HG03175 (cell line): ENCODE measurements around the gene FOXS1.
"Not testable (repeated sequence)": the region's sequence is repeated elsewhere in the genome, so short reads cannot be mapped to it uniquely, and the experiment has no call there.

Experiments used
- ATAC-seq: cut with Tn5 transposase; IDR thresholded peaks from one replicate; pipeline ENCODE4 v1.9.1; 2021; ENCODE audit warnings: mild to moderate bottlenecking, moderate library complexity; ENCODE audit not compliant: unreplicated experiment

The FOXS1 gene

DNA sequence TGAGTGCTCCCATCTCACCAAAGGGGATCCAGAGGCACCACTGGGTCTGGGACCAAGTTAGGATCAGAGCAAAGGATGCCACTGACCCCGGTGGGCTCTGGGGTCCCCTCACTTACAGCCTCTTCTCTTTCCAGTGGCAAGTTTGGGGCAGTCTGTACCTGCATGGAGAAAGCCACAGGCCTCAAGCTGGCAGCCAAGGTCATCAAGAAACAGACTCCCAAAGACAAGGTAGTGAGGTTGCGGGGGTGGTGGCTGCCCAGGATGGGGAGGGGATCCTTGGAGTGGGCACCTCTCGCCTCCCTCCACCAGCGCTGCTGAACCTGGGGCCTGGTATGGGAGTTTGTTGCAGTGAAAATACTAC is 21.3 kb downstream of the FOXS1 start:
- no peak for ATAC-seq

DNA sequence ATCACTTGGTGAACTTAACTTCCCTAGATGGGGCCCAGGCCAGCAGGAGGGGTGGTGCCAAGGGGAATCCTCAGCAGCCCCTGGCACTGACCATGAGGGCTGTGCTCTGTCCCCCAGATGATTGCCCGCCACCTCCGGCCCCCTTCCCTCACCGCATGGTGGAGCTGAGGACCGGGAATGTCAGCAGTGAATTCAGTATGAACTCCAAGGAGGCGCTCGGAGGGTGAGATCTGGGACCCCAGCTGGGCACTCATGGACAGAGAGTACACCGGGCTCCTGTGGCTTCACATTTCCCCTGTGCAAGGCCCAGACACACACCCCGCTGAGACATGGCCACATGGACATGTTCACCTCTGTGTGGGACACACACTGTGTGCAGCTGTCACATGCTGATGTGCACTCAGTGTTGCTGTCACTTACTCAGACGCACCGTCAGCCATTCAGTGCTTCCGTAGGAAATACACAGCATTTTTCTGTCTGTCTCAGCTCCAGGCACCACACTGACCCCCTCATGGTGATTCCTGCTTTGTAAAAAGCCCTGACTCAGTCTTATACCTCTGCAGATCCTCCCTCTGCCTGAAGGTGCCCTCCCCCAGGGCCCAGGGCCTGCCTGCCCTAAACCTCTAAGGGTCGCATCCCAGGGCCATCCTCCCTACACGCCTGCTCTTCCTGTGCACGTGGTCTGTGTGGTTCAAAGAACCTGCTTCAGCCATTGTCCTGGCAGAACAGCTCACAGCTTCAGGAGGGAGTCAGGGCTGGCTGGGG is 21.9 kb downstream of the FOXS1 start:
- no peak for ATAC-seq

DNA sequence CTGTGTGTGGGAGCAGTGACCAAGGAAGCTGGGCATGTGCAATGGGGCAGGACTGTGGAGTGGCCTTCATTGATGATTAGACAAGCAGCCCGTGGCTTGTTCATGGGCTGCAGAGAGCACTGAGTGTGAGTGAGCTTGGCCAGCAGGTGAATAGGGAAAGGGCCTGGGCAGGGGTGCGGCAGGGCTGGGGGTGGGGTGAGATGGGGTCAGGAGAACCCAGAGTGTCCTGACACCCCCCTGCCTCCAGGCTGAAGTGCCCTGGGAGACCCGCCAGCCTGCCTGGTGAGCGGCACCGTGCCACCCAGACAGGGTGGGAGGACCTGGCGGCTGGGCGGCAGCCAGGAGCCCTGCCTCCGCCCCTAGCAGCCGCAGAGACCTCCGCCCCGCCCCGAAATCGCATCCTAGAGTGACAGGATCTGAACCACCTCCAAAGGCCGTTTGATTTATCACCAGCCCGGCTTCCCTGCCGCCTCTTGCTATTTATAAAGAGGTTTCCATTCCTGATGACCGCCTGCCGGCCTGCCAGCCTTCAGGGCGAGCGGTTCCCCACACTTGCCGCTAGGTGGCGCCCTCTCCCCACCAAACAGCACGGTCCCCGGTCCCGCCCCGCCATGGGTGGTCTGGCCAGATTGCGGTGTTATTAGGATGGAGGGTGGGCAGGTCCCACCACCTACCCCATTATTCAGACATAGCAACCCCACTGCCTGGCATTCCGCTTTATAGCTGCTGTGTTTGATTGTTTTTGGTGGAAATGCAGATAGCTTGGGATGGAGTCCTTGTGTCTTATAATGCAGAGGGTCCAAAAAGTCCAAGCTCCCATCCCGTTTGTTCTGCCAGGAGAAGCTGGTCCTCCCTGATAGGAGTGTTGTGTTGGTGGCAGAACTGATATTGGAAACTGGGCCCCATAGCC is 22.7 kb downstream of the FOXS1 start:
- ATAC-seq: peak; percentile 70

DNA sequence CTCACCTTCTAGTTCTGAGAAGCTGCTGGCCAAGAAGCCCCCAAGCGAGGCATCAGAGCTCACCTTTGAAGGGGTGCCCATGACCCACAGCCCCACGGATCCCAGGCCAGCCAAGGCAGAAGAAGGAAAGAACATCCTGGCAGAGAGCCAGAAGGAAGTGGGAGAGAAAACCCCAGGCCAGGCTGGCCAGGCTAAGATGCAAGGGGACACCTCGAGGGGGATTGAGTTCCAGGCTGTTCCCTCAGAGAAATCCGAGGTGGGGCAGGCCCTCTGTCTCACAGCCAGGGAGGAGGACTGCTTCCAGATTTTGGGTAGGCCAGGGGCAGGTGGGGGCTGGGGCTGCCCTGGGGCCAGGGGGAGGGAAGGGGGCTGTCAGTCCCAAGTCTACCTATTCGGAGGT is 24.0 kb downstream of the FOXS1 start:
- no peak for ATAC-seq

DNA sequence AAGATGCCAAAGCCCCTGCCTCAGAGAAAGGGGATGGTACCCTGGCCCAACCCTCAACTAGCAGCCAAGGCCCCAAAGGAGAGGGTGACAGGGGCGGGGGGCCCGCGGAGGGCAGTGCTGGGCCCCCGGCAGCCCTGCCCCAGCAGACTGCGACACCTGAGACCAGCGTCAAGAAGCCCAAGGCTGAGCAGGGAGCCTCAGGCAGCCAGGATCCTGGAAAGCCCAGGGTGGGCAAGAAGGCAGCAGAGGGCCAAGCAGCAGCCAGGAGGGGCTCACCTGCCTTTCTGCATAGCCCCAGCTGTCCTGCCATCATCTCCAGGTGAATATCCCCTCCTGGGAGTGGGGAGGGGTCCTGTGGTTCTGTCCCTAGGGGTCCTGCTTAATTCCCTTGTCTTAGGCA is 25.2 kb downstream of the FOXS1 start:
- no peak for ATAC-seq

DNA sequence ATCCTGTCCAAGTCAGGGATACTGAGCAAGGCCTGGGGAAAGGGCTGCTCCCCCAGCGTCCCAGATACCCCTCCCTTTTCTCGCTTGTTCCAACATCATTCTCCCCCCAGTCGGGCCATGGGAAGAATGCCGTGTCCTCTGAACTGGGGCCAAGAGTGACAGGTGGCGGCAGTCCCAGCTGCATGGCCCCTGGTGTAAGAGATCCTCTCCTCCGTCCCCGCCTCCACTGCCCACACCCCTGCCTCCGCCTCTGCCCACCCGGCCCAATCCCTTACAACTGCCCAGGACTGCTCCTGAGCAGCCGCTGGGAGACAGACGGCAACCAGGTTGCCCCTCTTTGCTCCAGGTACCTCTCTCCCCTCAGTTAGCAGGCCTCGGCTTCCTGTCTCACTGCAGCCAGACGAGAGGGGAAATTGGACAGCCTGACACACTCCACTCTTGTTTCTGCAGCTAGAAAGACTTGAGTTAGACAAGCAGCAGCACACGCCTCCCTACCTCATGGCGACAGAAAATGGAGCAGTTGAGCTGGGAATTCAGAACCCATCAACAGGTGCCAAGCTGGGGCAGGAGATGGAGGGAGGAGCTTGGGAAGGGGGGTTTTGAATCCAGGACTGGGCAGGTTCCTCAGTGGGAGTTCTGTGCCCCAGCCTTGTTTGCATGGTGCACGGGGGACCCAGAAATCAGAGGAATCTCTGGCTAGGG is 26.2 kb downstream of the FOXS1 start, which contains the start of gene MYLK2:
Gene MYLK2, plus strand, starts transcription at position 274 of the 702 bp plus-strand sequence. Its CDS starts 225 bp downstream, at position 499.
- no peak for ATAC-seq

DNA sequence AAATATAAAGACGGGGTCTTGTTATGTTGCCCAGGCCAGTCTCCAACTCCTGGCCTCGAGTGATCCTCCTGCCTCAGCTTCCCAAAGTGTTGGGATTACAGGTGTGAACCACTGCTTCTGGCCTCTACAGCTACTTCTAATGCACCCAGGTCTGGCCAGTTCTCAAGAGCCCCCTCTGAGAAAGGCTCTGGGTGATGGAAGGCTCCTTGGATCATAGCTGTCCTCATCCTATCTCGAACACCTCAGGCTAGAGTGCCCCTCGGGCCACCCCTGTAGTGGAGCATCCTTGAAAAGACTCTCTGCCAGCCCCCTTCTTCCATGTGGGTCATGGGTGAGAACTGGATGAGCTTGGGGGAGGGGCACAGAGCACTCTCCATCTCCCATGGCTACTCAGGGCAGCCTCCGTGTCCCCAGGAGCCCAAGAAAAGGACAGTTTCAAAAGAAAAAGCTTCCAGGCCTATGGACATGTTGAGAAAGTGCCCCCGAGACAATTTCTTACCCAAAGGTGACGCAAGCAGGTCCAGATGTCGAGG is 27.0 kb downstream of the FOXS1 start:
- ATAC-seq: no peak

DNA sequence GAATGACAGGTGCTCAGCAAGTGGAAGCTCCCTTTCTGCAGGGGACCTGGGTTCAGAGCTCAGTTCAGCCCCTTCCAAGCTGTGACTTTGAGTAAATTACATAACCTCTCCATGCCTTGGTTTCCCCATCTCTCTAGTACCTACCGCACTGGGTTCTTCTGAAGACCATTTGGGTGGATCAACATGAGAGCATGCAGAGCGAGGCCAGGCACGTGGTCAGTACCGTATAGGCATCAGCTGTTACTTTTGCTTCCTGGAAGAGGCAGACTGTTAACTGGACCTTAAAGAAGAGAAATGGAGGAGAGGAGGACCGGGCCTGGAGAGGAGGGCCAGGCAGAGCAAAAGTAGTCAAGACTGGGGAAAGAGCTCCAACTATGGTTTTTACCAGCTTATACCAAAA is 27.9 kb downstream of the FOXS1 start:
- no peak for ATAC-seq

DNA sequence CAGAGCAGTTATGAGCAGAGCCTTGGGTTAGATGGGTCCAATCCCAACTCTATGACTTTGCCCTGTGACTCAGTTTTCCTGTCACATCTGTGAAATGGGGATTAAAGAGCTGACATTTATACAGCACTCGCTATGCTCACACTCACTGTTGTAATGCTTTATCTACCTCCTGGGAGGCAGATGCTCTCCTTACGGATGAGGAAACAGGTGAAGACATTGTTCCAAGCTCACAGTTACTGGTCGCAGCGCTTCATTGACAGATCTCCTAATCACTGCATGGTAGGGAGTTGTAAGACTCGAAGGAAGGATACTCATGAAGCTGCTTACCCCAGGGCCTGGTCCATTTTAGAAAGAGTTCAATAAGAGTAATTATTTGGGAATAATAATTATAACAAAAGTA is 29.2 kb downstream of the FOXS1 start:
- no peak for ATAC-seq

DNA sequence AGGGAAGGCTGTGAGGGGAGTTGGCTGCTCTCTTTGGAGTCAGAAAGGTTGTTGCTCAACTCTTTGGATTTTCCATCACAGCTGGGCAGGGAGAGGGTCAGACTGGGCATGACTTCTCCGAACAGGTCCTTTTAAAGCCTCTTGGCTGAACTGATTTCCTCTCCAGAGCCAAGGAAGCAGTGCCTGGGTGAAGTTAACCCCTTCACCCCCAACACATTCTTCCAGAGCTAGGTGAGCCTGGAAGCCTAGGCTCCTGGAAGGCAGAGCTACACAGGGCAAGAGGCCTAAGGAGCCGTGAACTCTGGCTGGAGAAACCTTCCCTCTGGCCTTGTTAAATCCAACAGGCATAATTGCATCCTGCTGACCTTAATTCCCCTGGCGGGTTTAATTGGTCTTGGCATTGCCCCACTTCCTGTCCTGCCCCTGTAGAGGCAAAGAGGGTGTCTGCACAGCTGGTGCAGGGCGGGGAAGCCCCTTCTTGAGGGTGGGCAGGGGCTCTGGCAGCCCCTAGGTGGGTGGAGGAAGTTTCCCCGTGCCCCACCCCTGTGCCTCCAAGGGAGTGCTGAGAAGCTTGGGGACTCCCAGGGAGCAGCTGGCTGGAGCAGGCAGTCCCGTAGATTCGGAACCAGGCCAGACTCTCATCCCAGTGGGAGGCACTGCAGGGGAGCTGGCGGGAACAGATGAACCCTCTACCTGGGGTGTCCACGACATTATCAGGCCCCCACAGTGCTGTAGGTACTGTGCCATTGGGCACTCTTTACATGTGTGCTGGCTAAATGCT is 29.8 kb downstream of the FOXS1 start:
- ATAC-seq: no peak

DNA sequence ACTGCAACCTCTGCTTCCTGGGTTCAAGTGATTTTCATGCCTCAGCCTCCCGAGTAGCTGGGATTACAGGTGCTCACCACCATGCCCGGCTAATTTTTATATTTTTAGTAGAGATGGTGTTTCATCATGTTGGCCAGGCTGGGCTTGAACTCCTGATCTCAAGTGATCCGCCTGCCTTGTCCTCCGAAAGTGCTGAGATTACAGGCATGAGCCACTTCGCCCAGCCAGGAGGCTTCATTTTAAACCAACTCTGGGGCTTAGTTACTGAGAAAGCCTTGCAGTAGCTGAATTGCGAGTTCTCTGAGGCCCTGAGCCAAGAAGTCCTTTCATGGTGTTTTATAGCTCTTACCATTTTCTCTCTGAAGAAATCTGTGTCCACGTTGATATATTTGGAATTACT is 31.3 kb downstream of the FOXS1 start:
- ATAC-seq: not testable (repeated sequence)

DNA sequence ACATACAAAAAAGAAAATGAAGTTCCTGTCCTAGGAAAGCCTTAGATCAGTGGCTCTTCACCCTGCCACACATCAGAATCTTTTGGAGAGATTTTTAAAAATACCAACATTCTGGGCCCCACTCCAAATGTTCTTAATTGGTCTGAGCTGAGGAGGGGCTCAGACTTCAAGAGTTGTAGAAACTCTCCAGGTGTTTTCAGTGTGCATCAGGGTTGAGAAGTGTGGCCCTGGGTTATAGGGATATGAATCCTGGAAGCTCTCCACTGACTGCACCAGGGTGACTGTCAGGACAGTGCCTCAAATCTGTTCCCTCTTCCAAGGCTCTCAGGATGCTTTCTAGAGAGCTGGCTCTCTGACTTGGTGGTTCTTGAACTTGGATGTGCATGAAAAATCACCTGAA is 31.8 kb downstream of the FOXS1 start:
- ATAC-seq: no peak

DNA sequence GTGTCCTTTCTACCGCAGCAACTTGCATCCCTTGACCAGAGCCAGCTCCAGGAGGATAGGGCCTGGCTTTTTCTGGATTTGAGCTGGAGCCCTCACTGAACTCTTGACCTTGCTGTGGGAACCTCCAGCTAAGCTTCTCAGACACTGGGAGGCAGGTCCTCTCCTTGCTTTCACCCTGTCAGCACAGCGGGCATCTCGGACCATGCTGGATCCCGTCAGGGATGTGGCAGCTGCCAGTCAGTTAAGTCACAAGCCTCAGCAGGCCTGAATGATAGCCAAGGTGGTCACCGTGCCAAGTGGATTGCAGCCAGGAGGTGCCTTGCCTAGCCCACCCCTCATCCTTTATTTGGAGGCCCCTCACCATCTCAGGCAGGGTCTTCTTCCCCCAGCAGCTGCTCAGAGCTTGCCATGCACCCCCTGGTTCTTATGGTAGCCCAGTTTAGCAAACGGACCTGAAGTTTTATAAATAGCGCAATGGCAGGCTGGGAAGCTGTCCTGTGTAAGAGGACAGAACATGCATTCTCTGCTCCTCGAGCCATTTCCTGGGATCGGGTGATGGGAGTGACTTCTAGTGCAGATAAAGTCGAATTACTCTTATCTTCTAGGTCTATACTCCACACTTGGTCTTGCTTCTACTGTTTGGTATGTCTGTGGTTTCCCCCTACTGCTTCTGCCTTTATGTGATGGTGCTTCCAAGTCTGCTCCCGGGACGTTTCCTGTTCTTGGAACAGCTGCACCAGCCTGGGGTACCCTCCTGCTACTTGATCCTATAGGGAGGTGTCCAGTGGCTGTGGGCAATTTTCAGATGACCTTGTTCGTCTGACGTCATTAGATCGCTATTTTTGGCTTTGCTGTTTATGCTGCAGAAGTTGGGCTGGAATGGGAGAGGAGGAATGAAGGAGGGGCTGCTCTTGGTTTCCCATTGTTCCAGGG is 33.3 kb downstream of the FOXS1 start:
- no peak for ATAC-seq

DNA sequence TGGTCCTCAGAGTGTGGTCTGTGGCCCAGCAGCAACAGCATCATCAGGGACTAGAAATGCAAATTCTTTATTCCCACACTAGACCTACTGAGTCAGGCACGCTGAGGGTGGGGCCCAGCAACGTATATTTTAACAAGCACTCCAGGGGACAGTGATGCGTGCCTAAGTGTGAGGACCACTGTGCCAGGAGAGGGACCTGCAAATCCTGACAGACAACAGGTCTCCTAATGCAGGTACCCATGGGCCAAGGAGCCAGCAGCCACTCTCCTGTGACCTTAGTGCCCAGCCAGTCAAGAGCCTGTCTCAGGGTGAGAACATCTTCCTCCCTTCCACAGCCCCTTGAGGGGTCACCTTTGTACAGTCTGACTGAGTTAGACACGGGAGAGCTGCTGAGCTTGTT is 34.2 kb downstream of the FOXS1 start:
- ATAC-seq: no peak

DNA sequence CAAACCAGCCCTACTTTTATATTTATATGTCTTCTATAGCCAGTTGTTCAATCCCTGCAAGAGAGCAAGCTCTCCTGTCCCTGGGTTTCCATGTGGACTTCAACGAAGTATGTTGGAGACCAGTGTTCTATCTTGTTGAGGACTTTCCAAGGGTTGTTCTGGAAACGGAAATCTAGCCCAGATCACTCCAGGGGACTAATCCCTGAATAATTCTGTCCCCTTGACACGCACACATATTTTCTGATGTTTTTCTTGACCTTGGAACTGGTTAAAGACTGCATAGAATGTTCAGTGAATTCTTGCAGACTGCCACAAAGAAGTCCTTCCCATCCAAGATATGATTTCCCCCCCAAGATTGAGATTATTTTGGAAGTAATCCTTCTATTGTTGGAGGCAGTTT is 35.7 kb downstream of the FOXS1 start:
- no peak for ATAC-seq

DNA sequence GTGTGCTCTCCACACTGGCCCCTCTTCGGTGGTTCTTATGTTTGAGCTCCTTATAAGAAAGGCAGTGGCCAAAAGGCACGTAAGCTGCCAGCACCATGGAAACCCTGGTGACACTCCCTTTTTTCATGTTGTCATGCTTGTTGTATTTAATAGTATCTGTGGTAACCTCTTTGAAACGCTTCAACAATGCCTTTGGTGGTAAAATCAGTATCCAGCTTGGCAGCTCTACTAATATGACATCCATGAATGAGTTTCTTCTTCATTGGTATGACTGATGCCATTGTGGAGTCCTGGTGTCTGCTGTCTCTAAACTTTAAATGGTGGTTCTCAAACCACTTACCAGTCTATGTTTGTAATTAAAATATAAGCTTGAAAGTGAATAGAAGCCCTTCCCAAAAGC is 36.9 kb downstream of the FOXS1 start:
- no peak for ATAC-seq

DNA sequence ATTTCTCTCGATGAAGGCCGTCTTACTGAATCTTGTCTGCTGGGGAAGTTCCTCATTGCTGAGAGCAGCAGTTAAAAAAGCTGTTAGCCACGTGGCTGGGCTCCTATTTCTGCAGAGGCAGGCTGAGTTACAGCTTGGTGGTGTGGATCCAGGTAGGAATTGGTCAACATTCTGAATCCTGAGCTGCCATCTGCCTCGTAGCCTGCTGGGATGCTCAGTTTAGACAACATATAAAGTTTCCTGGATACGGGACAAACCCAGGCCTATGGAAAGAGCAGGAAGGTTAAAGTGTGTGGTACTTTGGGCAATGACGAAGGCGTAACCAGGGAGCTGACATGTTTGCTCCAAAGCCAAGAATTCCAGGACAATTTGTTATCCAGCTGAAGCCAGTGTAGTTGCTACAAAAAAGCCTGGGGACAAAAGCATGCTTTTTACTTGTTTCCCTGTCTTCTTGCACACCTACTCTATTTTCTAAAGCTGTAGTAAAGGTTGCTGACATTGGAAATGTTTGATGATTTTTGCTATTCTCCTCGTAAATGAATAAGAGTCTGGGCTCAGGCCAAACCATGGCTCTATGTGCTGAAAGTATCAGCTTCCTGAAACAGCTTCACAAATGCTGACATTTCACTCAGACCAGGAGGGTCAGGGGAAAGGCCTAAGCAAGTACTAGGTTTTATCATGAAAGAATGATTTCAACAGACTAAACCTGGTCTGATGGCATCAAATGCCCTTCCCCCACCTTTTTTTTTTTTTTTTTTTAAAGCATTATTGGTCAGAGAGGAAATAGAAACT is 38.6 kb downstream of the FOXS1 start:
- no peak for ATAC-seq

DNA sequence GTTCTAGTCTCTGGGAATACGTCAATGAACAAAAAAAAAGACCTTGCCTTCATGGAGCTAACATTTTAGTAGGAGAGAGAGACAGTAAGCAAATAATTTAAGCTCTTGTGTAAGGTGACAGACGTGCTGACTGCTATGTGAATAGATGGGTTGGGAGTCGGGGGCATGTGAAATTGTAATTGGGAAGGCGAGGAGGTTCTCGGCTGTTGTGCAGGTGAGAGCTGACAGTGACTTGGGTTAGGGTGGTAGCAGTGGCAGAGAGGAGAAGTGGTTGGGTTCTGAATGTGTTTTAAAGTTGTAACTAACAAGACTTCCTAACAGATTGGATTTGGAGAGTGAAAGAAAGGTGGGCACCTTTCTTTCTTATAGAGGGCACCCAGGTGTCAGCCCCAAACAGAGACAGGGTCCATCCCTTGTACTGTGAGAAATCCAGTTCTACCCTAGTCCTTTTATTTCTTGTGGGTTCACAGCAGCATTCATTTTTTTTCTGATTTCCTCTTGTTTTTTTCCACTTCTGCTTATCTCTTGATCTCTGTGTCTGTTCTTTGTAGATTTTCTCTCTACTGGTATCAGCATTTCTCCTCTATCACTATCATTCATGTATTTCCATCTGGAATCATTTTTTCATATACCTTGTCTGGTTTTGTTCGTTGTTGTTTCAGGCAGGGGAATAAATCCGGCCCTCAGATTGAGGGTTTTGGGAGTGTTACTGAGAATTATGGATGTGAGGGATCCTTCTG is 41.7 kb downstream of the FOXS1 start:
- ATAC-seq: no peak
